HepG2 (cell line): ENCODE data around the gene RRAD. TPM values are rescaled to one million over a fixed set of nuclear protein-coding genes. Genes with fewer than 3 reads are reported as not detected.

Experiments used
- DMTF1 ChIP-seq: sonication (generic); formaldehyde crosslinking; IDR thresholded peaks from 2 replicates; pipeline ENCODE4 v1.4.0; 2020; ENCODE audit warnings: mild to moderate bottlenecking, missing genetic modification reagents
- EED ChIP-seq: sonication (generic); formaldehyde crosslinking; IDR thresholded peaks from 2 replicates; pipeline ENCODE4 v1.5.0; 2020; ENCODE audit warnings: mild to moderate bottlenecking, missing genetic modification reagents
- HMGXB3 ChIP-seq: sonication (generic); formaldehyde crosslinking; IDR thresholded peaks from 2 replicates; pipeline ENCODE4 v1.4.0; 2020; ENCODE audit warnings: missing genetic modification reagents, borderline replicate concordance
- HNF1A ChIP-seq, 2 experiments: sonication (generic) in 1 of 2; formaldehyde crosslinking in 1 of 2; IDR thresholded peaks; 2 replicates each; pipeline versions ENCODE4 v1.4.0 to v1.6.1; 2016 to 2020; ENCODE audit warnings: borderline replicate concordance in 1 of 2, low read depth in 1 of 2, mild to moderate bottlenecking in 1 of 2, missing genetic modification reagents in 1 of 2
- KAT8 ChIP-seq: IDR thresholded peaks from 2 replicates; pipeline ENCODE4 v1.6.1; 2016; ENCODE audit warnings: missing genetic modification reagents, missing compliant biosample characterization
- KDM5A ChIP-seq: fragments of 200-600 bp; sonication (generic); IDR thresholded peaks from 2 replicates; pipeline ENCODE4 v1.7.0; 2018; ENCODE audit warnings: antibody characterized with exemption, mild to moderate bottlenecking, low read length, borderline replicate concordance
- MED1 ChIP-seq: sonication (generic); formaldehyde crosslinking; IDR thresholded peaks from 2 replicates; pipeline ENCODE4 v1.4.0; 2020; ENCODE audit warnings: missing genetic modification reagents
- PRDM15 ChIP-seq: sonication (generic); formaldehyde crosslinking; IDR thresholded peaks from 2 replicates; pipeline ENCODE4 v1.4.0; 2020; ENCODE audit warnings: missing genetic modification reagents
- SMC3 ChIP-seq: IDR thresholded peaks from 2 replicates; pipeline ENCODE4 v1.6.1; 2011; ENCODE audit warnings: low read length, improper control_type of control experiment
- ZNF354B ChIP-seq: sonication (generic); formaldehyde crosslinking; IDR thresholded peaks from 2 replicates; pipeline ENCODE4 v1.8.0; 2022; ENCODE audit warnings: mild to moderate bottlenecking, missing genetic modification reagents
- ZNF432 ChIP-seq: sonication (generic); formaldehyde crosslinking; IDR thresholded peaks from 2 replicates; pipeline ENCODE4 v1.5.0; 2020; ENCODE audit warnings: missing genetic modification reagents, mild to moderate bottlenecking, borderline replicate concordance
- ZNF468 ChIP-seq: sonication (generic); formaldehyde crosslinking; IDR thresholded peaks from 2 replicates; pipeline ENCODE4 v1.8.0; 2022; ENCODE audit warnings: mild to moderate bottlenecking, moderate library complexity, missing genetic modification reagents
- polyA plus RNA-seq, 8 experiments: library from polyadenylated mRNA; depleted of rRNA in 3 of 8; stranded (reverse) in 7 of 8; unstranded in 1 of 8; fragments of >200 nt; fragmentation: Illumina TruSeq in 4 of 8; extraction: Trizol in 4 of 8; gene quantifications; 2 replicates each; pipeline versions ENCODE4 v1.2.1 to v1.2.3, GENCODE V29; 2011 to 2016; ENCODE audit warnings: low read depth in 4 of 8, missing spikeins in 1 of 8, mixed read lengths in 1 of 8; ENCODE audit not compliant: insufficient read depth in 1 of 8
- total RNA-seq, 5 experiments: library from RNA; depleted of rRNA; stranded (reverse); fragments of >200 nt; fragmentation: Illumina TruSeq; extraction: Trizol; gene quantifications; 2 replicates each; pipeline ENCODE4 v1.2.3, GENCODE V29; 2016; ENCODE audit warnings: low read depth in 1 of 5

The RRAD gene
- total and polyA plus RNA-seq, 2 of the 13 experiments (the other 11 are each of a cell fraction or from before 2014, with no cell fraction given): 0.80 to 1.1 TPM

- TF ChIP-seq ZNF468 (CRISPR knock-in tag) (no peak), MED1 (peak; percentile 41; the same call in 1 of the 2 replicates), EED (CRISPR knock-in tag) (no peak), DMTF1 (CRISPR knock-in tag) (no peak; the same call in 1 of the 2 replicates), HNF1A (IDR thresholded peaks at IDR 0.05; ENCODE audit: low read depth) (no peak), HNF1A (CRISPR knock-in tag; IDR thresholded peaks at IDR 0.05; ENCODE audit: borderline replicate concordance) (peak; percentile 18; the same call in 1 of the 2 replicates), ZNF432 (no peak), PRDM15 (no peak), KAT8 (CRISPR knock-in tag) (peak; percentile 80), ZNF354B (CRISPR knock-in tag) (no peak), KDM5A (no peak; the same call in 1 of the 2 replicates), HMGXB3 (CRISPR knock-in tag) (no peak), SMC3 (peak; percentile 38; the same call in 1 of the 2 replicates)
These were observed 35.9 kb upstream of the RRAD start, which contains the start of gene CES3 (continued) for GRCh38 chr16:66961065-66961744.
